Panc1 (cell line): Measurements from ENCODE around the gene PAQR4.

Experiments
- POLR2AphosphoS5 ChIP-seq: IDR thresholded peaks from 2 replicates; pipeline ENCODE4 v1.6.1; 2012; ENCODE audit warnings: mild to moderate bottlenecking, low read depth, low read length, moderate library complexity
- TF ChIP-seq, protein P1 (sequence below): fragments of 450-650 bp; IDR thresholded peaks from 2 replicates; pipeline ENCODE4 v1.5.1; 2017; ENCODE audit warnings: mild to moderate bottlenecking
- TF ChIP-seq, protein P2 (sequence below), 2 experiments: IDR thresholded peaks; 2 replicates each; pipeline ENCODE4 v1.6.1; 2011 to 2012; ENCODE audit warnings: low read depth in 2 of 2, control low read depth in 1 of 2, low read length in 1 of 2, mild to moderate bottlenecking in 1 of 2, moderate library complexity in 1 of 2; ENCODE audit not compliant: insufficient read depth in 1 of 2

DNA sequence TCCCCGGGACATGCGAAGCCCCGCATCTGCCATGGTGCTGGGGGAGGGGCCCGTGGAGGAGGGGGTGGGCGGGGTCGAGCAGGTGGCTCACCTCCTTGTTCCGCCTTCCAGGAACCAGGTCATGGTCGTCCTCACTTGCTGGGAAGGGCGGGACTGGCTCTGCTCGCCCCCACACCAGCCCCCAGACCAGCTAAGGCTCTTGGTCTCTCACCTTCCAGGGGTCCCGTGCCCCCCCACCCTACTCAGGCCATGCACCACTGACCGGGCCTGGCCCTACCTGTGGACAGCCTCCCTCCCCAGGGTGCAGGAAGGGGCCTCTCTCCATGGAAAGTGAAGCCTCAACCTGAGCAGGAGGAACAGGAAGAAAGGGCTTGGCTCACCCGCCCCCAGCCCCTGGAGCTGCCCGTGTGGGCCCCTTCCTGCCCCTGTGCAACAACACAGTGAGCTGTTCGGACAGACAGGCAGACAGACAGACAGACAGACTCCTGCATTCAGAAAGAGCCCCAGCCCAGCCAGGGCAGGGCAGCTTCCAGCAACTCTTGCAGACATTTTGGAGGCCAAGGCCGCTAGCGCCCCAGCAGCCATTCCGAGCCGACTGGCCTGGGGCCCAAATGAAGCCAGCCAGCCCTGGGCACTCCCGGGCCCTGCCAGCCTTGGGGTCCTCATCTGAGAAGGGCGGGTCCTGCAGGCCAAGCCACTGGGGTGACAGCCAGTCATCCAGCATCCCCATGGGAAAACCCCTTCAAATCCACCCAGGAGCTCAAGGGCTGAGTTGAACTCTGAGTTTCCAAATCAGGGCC lies 13.2 kb upstream of the PAQR4 start:
- TF ChIP-seq POLR2AphosphoS5 = no peak
- TF ChIP-seq, protein P1, sequence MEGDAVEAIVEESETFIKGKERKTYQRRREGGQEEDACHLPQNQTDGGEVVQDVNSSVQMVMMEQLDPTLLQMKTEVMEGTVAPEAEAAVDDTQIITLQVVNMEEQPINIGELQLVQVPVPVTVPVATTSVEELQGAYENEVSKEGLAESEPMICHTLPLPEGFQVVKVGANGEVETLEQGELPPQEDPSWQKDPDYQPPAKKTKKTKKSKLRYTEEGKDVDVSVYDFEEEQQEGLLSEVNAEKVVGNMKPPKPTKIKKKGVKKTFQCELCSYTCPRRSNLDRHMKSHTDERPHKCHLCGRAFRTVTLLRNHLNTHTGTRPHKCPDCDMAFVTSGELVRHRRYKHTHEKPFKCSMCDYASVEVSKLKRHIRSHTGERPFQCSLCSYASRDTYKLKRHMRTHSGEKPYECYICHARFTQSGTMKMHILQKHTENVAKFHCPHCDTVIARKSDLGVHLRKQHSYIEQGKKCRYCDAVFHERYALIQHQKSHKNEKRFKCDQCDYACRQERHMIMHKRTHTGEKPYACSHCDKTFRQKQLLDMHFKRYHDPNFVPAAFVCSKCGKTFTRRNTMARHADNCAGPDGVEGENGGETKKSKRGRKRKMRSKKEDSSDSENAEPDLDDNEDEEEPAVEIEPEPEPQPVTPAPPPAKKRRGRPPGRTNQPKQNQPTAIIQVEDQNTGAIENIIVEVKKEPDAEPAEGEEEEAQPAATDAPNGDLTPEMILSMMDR = no peak
- TF ChIP-seq, protein P2, sequence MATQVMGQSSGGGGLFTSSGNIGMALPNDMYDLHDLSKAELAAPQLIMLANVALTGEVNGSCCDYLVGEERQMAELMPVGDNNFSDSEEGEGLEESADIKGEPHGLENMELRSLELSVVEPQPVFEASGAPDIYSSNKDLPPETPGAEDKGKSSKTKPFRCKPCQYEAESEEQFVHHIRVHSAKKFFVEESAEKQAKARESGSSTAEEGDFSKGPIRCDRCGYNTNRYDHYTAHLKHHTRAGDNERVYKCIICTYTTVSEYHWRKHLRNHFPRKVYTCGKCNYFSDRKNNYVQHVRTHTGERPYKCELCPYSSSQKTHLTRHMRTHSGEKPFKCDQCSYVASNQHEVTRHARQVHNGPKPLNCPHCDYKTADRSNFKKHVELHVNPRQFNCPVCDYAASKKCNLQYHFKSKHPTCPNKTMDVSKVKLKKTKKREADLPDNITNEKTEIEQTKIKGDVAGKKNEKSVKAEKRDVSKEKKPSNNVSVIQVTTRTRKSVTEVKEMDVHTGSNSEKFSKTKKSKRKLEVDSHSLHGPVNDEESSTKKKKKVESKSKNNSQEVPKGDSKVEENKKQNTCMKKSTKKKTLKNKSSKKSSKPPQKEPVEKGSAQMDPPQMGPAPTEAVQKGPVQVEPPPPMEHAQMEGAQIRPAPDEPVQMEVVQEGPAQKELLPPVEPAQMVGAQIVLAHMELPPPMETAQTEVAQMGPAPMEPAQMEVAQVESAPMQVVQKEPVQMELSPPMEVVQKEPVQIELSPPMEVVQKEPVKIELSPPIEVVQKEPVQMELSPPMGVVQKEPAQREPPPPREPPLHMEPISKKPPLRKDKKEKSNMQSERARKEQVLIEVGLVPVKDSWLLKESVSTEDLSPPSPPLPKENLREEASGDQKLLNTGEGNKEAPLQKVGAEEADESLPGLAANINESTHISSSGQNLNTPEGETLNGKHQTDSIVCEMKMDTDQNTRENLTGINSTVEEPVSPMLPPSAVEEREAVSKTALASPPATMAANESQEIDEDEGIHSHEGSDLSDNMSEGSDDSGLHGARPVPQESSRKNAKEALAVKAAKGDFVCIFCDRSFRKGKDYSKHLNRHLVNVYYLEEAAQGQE (IDR thresholded peaks at IDR 0.05; ENCODE audit: insufficient read depth in 1 of 2, low read depth in 2 of 2, low read length in 1 of 2) = no peak
